Neural progenitor cell (in vitro differentiated cells): ENCODE measurements around the gene TTC21A. TPM values are rescaled to one million over a fixed set of nuclear protein-coding genes. Genes with fewer than 3 reads are reported as not detected.

Experiments
- DNase-seq: peaks from one replicate; pipeline ENCODE4 v3.0.0-alpha.2; 2016; ENCODE audit warnings: low spot score
- H2AFZ ChIP-seq: fragments of 200-600 bp; sonication (generic); replicated peaks from 2 replicates; pipeline ENCODE4 v1.6.1; 2016; ENCODE audit warnings: antibody characterized with exemption
- H3F3A ChIP-seq: fragments of 200-600 bp; sonication (generic); 2 replicates; pipeline ENCODE4 v1.6.1; 2016; ENCODE audit warnings: antibody characterized with exemption, low read depth
- H3K27ac ChIP-seq: fragments of 200-600 bp; sonication (generic); 2 replicates; pipeline ENCODE4 v1.5.1; 2016; ENCODE audit warnings: mild to moderate bottlenecking
- H3K27me3 ChIP-seq: fragments of 200-600 bp; sonication (generic); 2 replicates; pipeline ENCODE4 v1.6.1; 2016; ENCODE audit warnings: mild to moderate bottlenecking, moderate library complexity
- H3K36me3 ChIP-seq: fragments of 200-600 bp; sonication (generic); 2 replicates; pipeline ENCODE4 v1.5.1; 2016
- H3K4me1 ChIP-seq: fragments of 200-600 bp; sonication (generic); 2 replicates; pipeline ENCODE4 v1.6.1; 2016; ENCODE audit warnings: mixed run types
- H3K4me2 ChIP-seq: fragments of 200-600 bp; sonication (generic); 2 replicates; pipeline ENCODE4 v1.6.1; 2016
- H3K4me3 ChIP-seq: fragments of 200-600 bp; sonication (generic); 2 replicates; pipeline ENCODE4 v1.5.1; 2016
- H3K79me2 ChIP-seq: fragments of 200-600 bp; sonication (generic); 2 replicates; pipeline ENCODE4 v1.6.1; 2016; ENCODE audit warnings: low read depth
- H3K9ac ChIP-seq: fragments of 200-600 bp; sonication (generic); 2 replicates; pipeline ENCODE4 v1.6.1; 2016
- H3K9me3 ChIP-seq: fragments of 200-600 bp; sonication (generic); 2 replicates; pipeline ENCODE4 v1.5.1; 2016; ENCODE audit warnings: low read depth
- H4K20me1 ChIP-seq: fragments of 200-600 bp; sonication (generic); 2 replicates; pipeline ENCODE4 v1.6.1; 2016; ENCODE audit warnings: low read depth
- H3K27ac Mint-ChIP-seq: 3 replicates; pipeline ENCODE4 v1.8.0; 2021; ENCODE audit warnings: mixed read lengths
- H3K27me3 Mint-ChIP-seq: 2 replicates; pipeline ENCODE4 v1.8.0; 2022; ENCODE audit warnings: low read depth, mild to moderate bottlenecking, inconsistent platforms, moderate library complexity, mixed read lengths; ENCODE audit not compliant: insufficient read depth
- H3K36me3 Mint-ChIP-seq: 3 replicates; pipeline ENCODE4 v1.8.0; 2021; ENCODE audit warnings: mixed read lengths
- H3K4me1 Mint-ChIP-seq: 3 replicates; pipeline ENCODE4 v1.8.0; 2021; ENCODE audit warnings: mixed read lengths
- H3K4me3 Mint-ChIP-seq: 3 replicates; pipeline ENCODE4 v1.8.0; 2021; ENCODE audit warnings: mild to moderate bottlenecking, moderate library complexity, mixed read lengths
- H3K9me3 Mint-ChIP-seq: 3 replicates; pipeline ENCODE4 v1.8.0; 2020; ENCODE audit warnings: mixed read lengths
- EZH2 ChIP-seq: fragments of 200-600 bp; sonication (generic); IDR thresholded peaks from 2 replicates; pipeline ENCODE4 v1.6.1; 2017; ENCODE audit warnings: antibody characterized with exemption, mild to moderate bottlenecking, moderate library complexity
- EZH2phosphoT487 ChIP-seq: fragments of 200-600 bp; sonication (generic); IDR thresholded peaks from 2 replicates; pipeline ENCODE4 v1.6.1; 2017; ENCODE audit warnings: antibody characterized with exemption
- total RNA-seq: library from RNA; depleted of rRNA; stranded (reverse); fragments of >200 nt; gene quantifications from 2 replicates; pipeline ENCODE4 v1.2.3, GENCODE V29; 2015; ENCODE audit warnings: low replicate concordance
- TF ChIP-seq, protein P1 (sequence below): fragments of 200-600 bp; sonication (generic); IDR thresholded peaks from 2 replicates; pipeline ENCODE4 v1.5.1; 2017; ENCODE audit warnings: antibody characterized with exemption, mild to moderate bottlenecking

Gene TTC21A
- total RNA-seq, 1 donor from 2014 or later: 1.2 TPM

DNA sequence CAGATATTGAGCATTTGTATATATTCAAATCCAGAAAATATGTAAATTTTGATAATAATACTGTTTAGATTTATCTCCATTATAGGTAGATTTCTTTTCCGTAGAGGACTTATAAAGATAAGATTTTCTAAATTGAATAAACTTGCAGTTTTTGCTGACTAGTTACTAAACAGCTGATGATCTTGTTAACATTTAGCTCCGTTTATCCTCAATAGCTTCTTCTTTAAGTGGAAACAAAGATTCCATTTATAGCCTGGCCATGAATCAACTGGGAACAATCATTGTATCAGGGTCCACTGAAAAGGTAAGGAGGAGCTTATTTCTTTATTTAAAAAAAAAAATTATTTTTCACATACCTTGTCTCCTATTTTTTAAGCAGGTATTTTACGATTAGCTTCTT is 38.9 kb upstream of the TTC21A start:
- Histone ChIP-seq H2AFZ (no peak overlapping the region), H3K9ac (no peak overlapping the region), H3F3A (no peaks in the 10 kb centered on the region), H3K27me3 (no peaks in the 10 kb centered on the region), H3K4me3 (no peak overlapping the region), H4K20me1 (peaks cover 14% of the 10 kb centered on the region), H3K9me3 (no peaks in the 10 kb centered on the region), H3K4me1 (no peaks in the 10 kb centered on the region), H3K27ac (no peak overlapping the region), H3K79me2 (peaks cover 24% of the 10 kb centered on the region), H3K4me2 (no peak overlapping the region), H3K36me3 (peaks cover 15% of the 10 kb centered on the region)
- Mint-ChIP-seq H3K4me3 (no peak overlapping the region), H3K27me3 (no peaks in the 10 kb centered on the region), H3K36me3 (peaks cover 20% of the 10 kb centered on the region), H3K4me1 (peaks cover 5% of the 10 kb centered on the region), H3K9me3 (no peaks in the 10 kb centered on the region), H3K27ac (no peak overlapping the region)
- no peak for TF ChIP-seq EZH2
- TF ChIP-seq, protein P1, sequence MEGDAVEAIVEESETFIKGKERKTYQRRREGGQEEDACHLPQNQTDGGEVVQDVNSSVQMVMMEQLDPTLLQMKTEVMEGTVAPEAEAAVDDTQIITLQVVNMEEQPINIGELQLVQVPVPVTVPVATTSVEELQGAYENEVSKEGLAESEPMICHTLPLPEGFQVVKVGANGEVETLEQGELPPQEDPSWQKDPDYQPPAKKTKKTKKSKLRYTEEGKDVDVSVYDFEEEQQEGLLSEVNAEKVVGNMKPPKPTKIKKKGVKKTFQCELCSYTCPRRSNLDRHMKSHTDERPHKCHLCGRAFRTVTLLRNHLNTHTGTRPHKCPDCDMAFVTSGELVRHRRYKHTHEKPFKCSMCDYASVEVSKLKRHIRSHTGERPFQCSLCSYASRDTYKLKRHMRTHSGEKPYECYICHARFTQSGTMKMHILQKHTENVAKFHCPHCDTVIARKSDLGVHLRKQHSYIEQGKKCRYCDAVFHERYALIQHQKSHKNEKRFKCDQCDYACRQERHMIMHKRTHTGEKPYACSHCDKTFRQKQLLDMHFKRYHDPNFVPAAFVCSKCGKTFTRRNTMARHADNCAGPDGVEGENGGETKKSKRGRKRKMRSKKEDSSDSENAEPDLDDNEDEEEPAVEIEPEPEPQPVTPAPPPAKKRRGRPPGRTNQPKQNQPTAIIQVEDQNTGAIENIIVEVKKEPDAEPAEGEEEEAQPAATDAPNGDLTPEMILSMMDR: no peak
- TF ChIP-seq EZH2phosphoT487: no peak
- DNase-seq: no peak

DNA sequence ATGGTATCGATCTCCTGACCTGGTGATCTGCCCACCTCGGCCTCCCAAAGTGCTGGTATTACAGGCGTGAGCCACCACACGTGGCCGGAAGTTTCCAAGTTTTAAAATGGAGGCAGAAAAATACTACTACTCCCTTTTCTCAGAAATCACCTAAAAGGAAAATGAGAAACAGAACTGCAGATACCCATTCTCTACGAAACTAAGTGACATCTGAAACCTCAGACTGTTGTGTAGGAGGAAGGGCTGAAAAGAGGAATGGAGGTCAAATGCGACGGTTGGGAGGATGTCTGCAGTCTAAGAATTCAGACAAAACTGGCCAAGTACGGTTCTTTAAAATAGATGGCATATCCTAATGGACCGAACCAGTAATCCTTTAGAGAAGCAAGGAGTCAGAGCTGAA is 31.6 kb upstream of the TTC21A start:
- Histone ChIP-seq H3K4me1 (no peaks in the 10 kb centered on the region), H3K4me2 (no peak overlapping the region), H3K4me3 (no peak overlapping the region), H3F3A (no peaks in the 10 kb centered on the region), H3K36me3 (peaks cover 7% of the 10 kb centered on the region), H3K27me3 (no peaks in the 10 kb centered on the region), H3K79me2 (no peaks in the 10 kb centered on the region), H4K20me1 (no peaks in the 10 kb centered on the region), H3K9ac (no peak overlapping the region), H2AFZ (no peak overlapping the region), H3K27ac (no peak overlapping the region), H3K9me3 (no peaks in the 10 kb centered on the region)
- Mint-ChIP-seq H3K27ac (no peak overlapping the region), H3K27me3 (no peaks in the 10 kb centered on the region), H3K9me3 (no peaks in the 10 kb centered on the region), H3K4me1 (peaks cover 5% of the 10 kb centered on the region), H3K36me3 (peaks cover 26% of the 10 kb centered on the region), H3K4me3 (no peak overlapping the region)
- DNase-seq: no peak
- no peak for TF ChIP-seq EZH2
- no peak for TF ChIP-seq EZH2phosphoT487
- TF ChIP-seq, protein P1: no peak

GRCh38 chr3:39079530-39079929 is 27.9 kb upstream of the TTC21A start:
- TF ChIP-seq, protein P1: no peak
- no peak for TF ChIP-seq EZH2phosphoT487
- TF ChIP-seq EZH2: no peak
- Histone ChIP-seq H3K79me2 (no peaks in the 10 kb centered on the region), H3F3A (no peaks in the 10 kb centered on the region), H3K4me2 (no peak overlapping the region), H3K27me3 (no peaks in the 10 kb centered on the region), H4K20me1 (no peaks in the 10 kb centered on the region), H3K27ac (no peak overlapping the region), H3K4me3 (no peak overlapping the region), H3K9me3 (no peaks in the 10 kb centered on the region), H3K36me3 (peaks cover 4% of the 10 kb centered on the region), H3K4me1 (no peaks in the 10 kb centered on the region), H3K9ac (no peak overlapping the region), H2AFZ (no peak overlapping the region)
- no peak overlapping the region for H3K27ac Mint-ChIP-seq
- H3K27me3 Mint-ChIP-seq: no peaks in the 10 kb centered on the region
- H3K4me1 Mint-ChIP-seq: no peaks in the 10 kb centered on the region
- no peaks in the 10 kb centered on the region for H3K9me3 Mint-ChIP-seq
- no peak overlapping the region for H3K4me3 Mint-ChIP-seq
- no peak for DNase-seq
- H3K36me3 Mint-ChIP-seq: peaks cover 30% of the 10 kb centered on the region
